GM10248 (cell line): ENCODE measurements around the gene SGSM1.

Experiments used
- CTCF ChIA-PET: fragments of 300-600 bp; sonication (Branson Sonifier 250); formaldehyde crosslinking; extraction: SDS; loops from one replicate; lab custom pipeline; 2021; ENCODE audit warnings: antibody characterized with exemption; lab: Yijun Ruan, JAX
- POLR2A ChIA-PET: fragments of 350-650 bp; sonication (Branson Sonifier 250); formaldehyde crosslinking; extraction: SDS; loops from one replicate; lab custom pipeline; 2020; ENCODE audit warnings: antibody characterized with exemption; lab: Yijun Ruan, JAX
- DNase-seq: peaks from one replicate; pipeline ENCODE4 v3.0.0; 2012; ENCODE audit errors: extremely low spot score
- TF ChIP-seq, protein P1 (sequence below): IDR thresholded peaks from 2 replicates; pipeline ENCODE4 v1.5.1; 2012; ENCODE audit warnings: mild to moderate bottlenecking, low read depth; ENCODE audit errors: extremely low read depth, missing control alignments, control extremely low read depth

SGSM1 gene

DNA sequence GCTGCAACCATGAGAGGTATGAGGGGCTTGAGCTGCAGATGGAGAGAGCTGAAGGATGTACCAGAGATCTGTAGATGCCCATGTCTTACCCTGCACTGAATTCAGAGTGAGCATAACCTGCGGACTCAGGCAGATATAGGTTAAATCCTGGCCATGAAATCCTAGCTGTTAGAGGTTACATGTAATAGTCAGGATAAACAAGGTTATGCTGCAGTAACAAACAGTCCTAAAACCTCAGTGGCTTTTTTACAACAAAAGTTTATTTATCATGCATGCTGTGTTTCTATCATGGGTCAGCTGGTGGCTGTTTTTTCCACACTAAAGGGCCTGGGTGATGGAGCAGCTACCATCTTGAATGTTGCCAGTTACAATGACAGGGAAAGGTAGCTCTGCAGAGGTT is 70.7 kb downstream of the SGSM1 start:
- ChIA-PET CTCF (interaction anchor here (0.9 kb wide), 1 partner anchor 11 kb away, joined by 3 read pairs; no protein-coding TSS in a partner anchor), POLR2A (no interaction called here)
- TF ChIP-seq, protein P1, sequence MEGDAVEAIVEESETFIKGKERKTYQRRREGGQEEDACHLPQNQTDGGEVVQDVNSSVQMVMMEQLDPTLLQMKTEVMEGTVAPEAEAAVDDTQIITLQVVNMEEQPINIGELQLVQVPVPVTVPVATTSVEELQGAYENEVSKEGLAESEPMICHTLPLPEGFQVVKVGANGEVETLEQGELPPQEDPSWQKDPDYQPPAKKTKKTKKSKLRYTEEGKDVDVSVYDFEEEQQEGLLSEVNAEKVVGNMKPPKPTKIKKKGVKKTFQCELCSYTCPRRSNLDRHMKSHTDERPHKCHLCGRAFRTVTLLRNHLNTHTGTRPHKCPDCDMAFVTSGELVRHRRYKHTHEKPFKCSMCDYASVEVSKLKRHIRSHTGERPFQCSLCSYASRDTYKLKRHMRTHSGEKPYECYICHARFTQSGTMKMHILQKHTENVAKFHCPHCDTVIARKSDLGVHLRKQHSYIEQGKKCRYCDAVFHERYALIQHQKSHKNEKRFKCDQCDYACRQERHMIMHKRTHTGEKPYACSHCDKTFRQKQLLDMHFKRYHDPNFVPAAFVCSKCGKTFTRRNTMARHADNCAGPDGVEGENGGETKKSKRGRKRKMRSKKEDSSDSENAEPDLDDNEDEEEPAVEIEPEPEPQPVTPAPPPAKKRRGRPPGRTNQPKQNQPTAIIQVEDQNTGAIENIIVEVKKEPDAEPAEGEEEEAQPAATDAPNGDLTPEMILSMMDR, result no peak
- no peak for DNase-seq

- CTCF ChIA-PET, result no interaction called here
- DNase-seq, result no peak
- POLR2A ChIA-PET, result no interaction called here
- TF ChIP-seq, protein P1, result no peak
Measured at GRCh38 chr22:24878969-24879368, 73.0 kb downstream of the SGSM1 start.

GRCh38 chr22:24883432-24883831 is 77.4 kb downstream of the SGSM1 start:
- POLR2A ChIA-PET, result no interaction called here
- TF ChIP-seq, protein P1, result no peak
- CTCF ChIA-PET, result no interaction called here
- DNase-seq, result no peak

DNA sequence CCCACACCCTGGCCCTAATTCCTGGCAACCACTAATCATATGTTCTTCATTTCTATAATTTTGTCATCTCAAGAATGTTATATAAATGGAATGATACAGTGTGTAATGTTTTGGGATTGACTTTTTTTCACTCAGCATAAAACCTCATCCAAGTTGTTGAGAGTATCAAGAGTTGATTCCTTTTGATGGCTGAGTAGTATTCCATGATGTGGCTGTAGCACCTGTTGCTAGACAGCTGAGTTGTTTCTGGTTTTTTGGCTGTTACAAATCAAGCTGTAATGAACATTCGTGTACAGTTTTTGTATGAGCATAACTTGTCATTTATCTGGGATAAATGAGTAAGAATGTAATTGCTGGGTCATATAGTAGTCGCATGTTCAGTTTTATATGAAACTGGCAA is 81.2 kb downstream of the SGSM1 start:
- CTCF ChIA-PET, result no interaction called here
- POLR2A ChIA-PET, result no interaction called here

DNA sequence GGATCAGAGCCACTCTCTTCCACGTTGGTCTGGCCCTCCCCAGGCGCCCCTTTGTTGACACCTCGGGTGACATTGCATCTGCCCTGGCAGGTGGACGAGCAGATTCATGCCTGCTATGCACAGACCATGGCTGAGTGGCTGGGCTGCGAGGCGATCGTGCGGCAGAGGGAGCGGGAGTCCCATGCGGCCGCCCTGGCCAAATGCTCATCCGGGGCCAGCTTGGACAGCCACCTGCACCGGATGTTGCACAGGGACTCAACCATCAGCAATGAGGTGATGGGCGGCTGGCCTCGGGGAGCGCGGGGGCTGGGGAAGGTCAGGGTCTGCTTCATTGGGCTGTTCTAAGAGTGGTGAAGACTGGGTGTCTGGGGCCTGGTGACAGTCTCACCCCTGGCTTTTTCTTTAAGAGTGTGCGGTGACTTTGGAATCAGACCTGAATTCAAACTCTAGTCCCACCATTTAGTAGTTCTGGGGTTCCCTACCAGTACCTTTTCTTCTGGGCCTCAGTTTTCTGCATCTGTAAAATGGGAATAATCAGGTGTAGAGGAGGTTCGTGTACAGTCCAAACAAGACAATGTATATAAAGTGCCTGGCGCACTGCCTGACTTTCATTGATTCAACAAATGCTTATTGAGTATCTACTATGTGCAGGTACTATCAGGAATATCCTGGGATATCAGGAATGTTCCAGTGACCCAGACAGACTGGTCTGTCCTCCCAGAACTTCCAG is 87.5 kb downstream of the SGSM1 start:
- TF ChIP-seq, protein P1, result no peak
- CTCF ChIA-PET, result no interaction called here
- no peak for DNase-seq
- POLR2A ChIA-PET, result no interaction called here

More for the DNA sequence above, 81.2 kb downstream of the SGSM1 start:
- no peak for DNase-seq
- TF ChIP-seq, protein P1, result no peak

DNA sequence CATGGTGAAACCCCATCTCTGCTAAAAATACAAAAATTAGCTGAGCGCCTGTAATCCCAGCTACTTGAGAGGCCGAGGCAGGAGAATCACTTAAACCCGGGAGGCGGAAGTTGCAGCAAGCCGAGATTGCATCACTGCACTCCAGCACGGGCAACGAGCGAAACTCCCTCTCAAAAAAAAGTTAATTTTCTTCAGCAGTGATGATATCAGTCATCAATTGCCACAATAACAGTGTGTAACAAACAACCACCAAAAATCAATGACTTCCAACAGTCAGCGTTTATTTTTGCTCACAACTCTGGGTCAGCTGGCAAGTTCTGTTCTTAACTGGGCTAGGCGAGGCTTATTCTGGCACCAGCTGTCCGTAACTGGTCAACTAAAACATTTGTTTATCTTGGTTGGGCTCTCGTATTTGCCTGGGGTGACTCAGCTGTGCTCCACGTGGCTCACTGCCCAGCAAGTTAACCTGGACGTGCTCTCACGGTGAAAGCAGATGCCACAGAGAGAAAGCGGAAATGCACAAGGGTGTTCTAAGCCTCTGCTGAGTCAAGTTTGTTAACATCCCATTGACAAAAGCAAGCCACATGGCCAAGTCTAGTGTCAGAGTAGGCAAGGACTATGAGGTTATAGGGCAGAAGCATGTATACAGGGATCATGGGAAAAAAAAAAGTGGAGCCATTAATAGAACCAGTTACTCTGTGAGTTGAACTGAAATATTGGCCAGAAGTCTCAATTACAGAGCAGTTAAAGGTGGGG is 88.4 kb downstream of the SGSM1 start:
- no peak for DNase-seq
- CTCF ChIA-PET, result no interaction called here
- TF ChIP-seq, protein P1, result no peak
- POLR2A ChIA-PET, result no interaction called here
